Left hindlimb (tissue), 1 donor: ENCODE measurements around the gene PRDM12.

ENCODE experiments used
- DNase-seq: peaks from one replicate; pipeline ENCODE4 v3.0.0-alpha.2; 2018

PRDM12 gene

DNA sequence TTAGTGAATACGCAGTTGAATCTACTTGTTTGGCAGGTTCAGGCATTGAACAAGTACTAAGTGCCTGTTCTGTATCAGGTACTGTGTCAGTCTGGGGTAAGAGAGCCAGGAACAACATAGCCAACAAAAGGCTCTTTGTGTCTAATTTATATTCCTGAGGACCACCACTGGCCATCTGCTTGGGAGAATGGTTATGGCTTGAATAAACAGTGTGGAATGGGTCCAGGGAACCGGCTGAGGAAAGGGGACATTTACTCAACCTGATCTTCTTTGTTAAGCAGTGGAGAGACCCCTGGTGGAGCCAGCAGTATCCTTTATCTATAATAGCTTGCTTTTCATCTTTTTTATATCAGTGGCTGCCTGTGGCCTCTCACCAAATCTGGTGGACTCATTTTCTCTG, 67.7 kb downstream of the PRDM12 start:
- no peak for DNase-seq
